ENCODE data around the gene CCNC. TPM values are rescaled to one million over a fixed set of nuclear protein-coding genes. Genes with fewer than 3 reads are reported as not detected.
A peak's percentile ranks its signal among the peaks of the same experiment; 100 is the strongest.

Gene CCNC
- total RNA-seq, 1 experiment from 2014 or later, result 93.1 TPM

GRCh38 chr6:99608059-99608885, 39.8 kb upstream of the CCNC start:
- H3K27me3 Mint-ChIP-seq (ENCODE audit: low read depth), result peaks cover 100% of the 10 kb centered on the region
- ATAC-seq (no peak), DNase-seq (ENCODE audit: low spot score) (no peak)
- H3K4me1 Mint-ChIP-seq, result peaks cover 79% of the 10 kb centered on the region
- H3K9me3 Mint-ChIP-seq, result no peaks in the 10 kb centered on the region
- ChIA-PET POLR2A (interaction anchor here (0.6 to 1.8 kb wide), 4 partner anchors 19 to 215 kb away, joined by 3 to 5 read pairs (median 3); partner anchors contain the start of genes CCNC and COQ3), CTCF (interaction anchor here (0.8 to 2.6 kb wide), 4 partner anchors 18 to 141 kb away, joined by 3 to 12 read pairs (median 3); no protein-coding TSS in a partner anchor)
- peak overlapping the region; percentile 31 for H3K4me3 Mint-ChIP-seq
- no peak overlapping the region for H3K27ac Mint-ChIP-seq
- no peak for TF ChIP-seq USF2 (CRISPR knock-in tag; IDR thresholded peaks at IDR 0.05)
- no peak for TF ChIP-seq TEAD4 (CRISPR knock-in tag; IDR thresholded peaks at IDR 0.05)
- TF ChIP-seq ZBTB21 (CRISPR knock-in tag; IDR thresholded peaks at IDR 0.05; ENCODE audit: borderline replicate concordance), result no peak
- TF ChIP-seq IRF2 (CRISPR knock-in tag; IDR thresholded peaks at IDR 0.05; ENCODE audit: borderline replicate concordance, low read depth), result no peak
- no peak for TF ChIP-seq GABPB1 (CRISPR knock-in tag; IDR thresholded peaks at IDR 0.05)
- no peak for TF ChIP-seq RORB (CRISPR knock-in tag; IDR thresholded peaks at IDR 0.05)
- no peak for TF ChIP-seq MYBL2 (CRISPR knock-in tag; IDR thresholded peaks at IDR 0.05)
- no peak for TF ChIP-seq SOX15 (CRISPR knock-in tag; IDR thresholded peaks at IDR 0.05)
- H3K36me3 Mint-ChIP-seq, result no peaks in the 10 kb centered on the region

DNA sequence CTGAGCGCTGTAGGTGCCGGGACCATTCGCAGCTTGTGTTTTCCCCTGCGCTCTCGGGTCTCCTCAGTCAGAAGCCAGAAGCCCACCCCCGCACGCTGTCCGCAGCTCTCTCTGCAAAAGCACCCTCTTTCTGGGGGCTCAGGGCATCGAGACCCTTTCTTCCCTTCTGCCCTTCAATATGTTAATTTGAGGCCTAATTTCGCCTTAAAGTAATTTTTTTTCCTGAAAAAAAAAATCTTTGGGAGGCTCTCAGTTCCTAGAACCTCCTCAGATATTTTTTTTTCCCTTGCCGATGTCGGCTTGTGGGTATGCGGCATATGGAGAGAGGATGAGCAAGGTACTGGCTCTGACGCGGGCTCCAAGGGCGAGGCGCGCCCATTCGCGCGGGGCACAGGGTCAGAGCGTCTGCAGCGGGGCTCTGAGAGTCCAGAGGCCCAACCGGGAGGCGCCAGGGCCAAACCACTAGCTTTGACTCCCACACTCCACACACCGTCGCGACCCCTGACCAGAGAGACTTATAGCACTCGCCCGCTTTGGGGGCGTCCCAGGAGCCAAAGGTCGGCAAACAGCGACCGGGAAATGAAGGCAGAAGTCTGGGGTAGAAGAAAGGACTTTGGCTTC, 39.1 kb upstream of the CCNC start:
- TF ChIP-seq RELA (CRISPR knock-in tag; IDR thresholded peaks at IDR 0.05; ENCODE audit: borderline replicate concordance), result no peak
- TF ChIP-seq SOX15 (CRISPR knock-in tag; IDR thresholded peaks at IDR 0.05), result no peak
- TF ChIP-seq NFATC4 (CRISPR knock-in tag; IDR thresholded peaks at IDR 0.05), result no peak
- TF ChIP-seq NR1H2 (CRISPR knock-in tag; IDR thresholded peaks at IDR 0.05), result no peak
- no peak for TF ChIP-seq GTF2I (CRISPR knock-in tag; conservative IDR thresholded peaks at IDR 0.05)
- TF ChIP-seq GABPB1 (CRISPR knock-in tag; IDR thresholded peaks at IDR 0.05), result no peak
- TF ChIP-seq TP53 (CRISPR knock-in tag; IDR thresholded peaks at IDR 0.05), result no peak
- TF ChIP-seq, protein P1, sequence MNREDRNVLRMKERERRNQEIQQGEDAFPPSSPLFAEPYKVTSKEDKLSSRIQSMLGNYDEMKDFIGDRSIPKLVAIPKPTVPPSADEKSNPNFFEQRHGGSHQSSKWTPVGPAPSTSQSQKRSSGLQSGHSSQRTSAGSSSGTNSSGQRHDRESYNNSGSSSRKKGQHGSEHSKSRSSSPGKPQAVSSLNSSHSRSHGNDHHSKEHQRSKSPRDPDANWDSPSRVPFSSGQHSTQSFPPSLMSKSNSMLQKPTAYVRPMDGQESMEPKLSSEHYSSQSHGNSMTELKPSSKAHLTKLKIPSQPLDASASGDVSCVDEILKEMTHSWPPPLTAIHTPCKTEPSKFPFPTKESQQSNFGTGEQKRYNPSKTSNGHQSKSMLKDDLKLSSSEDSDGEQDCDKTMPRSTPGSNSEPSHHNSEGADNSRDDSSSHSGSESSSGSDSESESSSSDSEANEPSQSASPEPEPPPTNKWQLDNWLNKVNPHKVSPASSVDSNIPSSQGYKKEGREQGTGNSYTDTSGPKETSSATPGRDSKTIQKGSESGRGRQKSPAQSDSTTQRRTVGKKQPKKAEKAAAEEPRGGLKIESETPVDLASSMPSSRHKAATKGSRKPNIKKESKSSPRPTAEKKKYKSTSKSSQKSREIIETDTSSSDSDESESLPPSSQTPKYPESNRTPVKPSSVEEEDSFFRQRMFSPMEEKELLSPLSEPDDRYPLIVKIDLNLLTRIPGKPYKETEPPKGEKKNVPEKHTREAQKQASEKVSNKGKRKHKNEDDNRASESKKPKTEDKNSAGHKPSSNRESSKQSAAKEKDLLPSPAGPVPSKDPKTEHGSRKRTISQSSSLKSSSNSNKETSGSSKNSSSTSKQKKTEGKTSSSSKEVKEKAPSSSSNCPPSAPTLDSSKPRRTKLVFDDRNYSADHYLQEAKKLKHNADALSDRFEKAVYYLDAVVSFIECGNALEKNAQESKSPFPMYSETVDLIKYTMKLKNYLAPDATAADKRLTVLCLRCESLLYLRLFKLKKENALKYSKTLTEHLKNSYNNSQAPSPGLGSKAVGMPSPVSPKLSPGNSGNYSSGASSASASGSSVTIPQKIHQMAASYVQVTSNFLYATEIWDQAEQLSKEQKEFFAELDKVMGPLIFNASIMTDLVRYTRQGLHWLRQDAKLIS (CRISPR knock-in tag; IDR thresholded peaks at IDR 0.05; ENCODE audit: borderline replicate concordance), result no peak
- H3K27me3 Mint-ChIP-seq (ENCODE audit: low read depth), result peaks cover 100% of the 10 kb centered on the region
- no peak for ATAC-seq
- H3K4me3 Mint-ChIP-seq, result peak overlapping the region; percentile 30
- no peaks in the 10 kb centered on the region for H3K36me3 Mint-ChIP-seq
- DNase-seq (ENCODE audit: low spot score), result no peak
- CTCF ChIA-PET, result interaction anchor here (2.6 kb wide), 1 partner anchor 19 kb away, joined by 12 read pairs; no protein-coding TSS in a partner anchor
- POLR2A ChIA-PET, result interaction anchor here (1.8 kb wide), 1 partner anchor 38 kb away, joined by 5 read pairs; the partner anchor contains the start of gene CCNC
- H3K4me1 Mint-ChIP-seq, result peaks cover 80% of the 10 kb centered on the region
- no peaks in the 10 kb centered on the region for H3K9me3 Mint-ChIP-seq
- no peak overlapping the region for H3K27ac Mint-ChIP-seq

DNA sequence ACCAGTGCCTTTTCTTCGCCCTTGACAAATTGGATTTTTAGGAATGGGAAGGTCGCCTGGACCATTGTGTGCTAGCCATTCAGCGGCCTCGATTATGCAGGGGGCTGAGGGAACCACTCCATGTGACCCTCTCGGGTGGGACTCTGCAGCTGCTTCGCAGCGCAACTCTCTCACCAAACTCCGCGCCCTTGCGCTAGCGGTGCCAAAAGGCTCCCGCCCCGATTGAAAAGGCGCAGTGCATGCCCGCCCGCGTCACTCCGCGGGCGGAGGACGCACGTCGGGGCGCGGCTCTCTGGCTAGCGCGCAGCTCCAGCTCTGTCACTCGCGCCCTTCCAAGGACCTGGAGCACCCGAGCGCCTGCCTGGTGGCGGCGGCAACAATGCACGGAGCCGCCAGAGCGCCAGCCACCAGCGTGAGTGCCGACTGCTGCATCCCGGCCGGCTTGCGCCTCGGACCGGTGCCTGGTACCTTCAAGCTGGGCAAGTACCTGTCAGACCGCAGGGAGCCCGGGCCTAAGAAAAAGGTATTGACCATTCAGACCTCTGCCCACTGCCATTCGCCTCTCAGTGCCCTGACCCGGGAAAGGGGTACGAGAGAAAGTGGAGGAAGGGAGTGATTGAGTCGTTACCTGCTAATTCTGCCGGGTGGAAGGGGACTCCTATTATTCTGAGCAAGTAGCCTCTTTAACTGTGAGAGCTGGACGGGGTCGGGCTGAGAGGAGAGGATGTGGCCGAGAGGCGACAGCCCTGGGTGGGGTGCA, 38.4 kb upstream of the CCNC start, which contains the start of gene PRDM13:
Gene PRDM13, plus strand, starts transcription at position 178 of the 760 bp plus-strand sequence. Its CDS starts 202 bp downstream, at position 380.
- DNase-seq (ENCODE audit: low spot score), result peak; percentile 48
- Mint-ChIP-seq H3K27ac (no peak within 1 kb of the TSS), H3K9me3 (no peaks in the 10 kb centered on the region), H3K36me3 (no peaks in the 10 kb centered on the region), H3K27me3 (ENCODE audit: low read depth) (peaks cover 100% of the 10 kb centered on the region), H3K4me3 (peak within 1 kb of the TSS; percentile 30), H3K4me1 (peaks cover 78% of the 10 kb centered on the region)
- ChIA-PET CTCF (interaction anchor here (2.6 kb wide), 1 partner anchor 18 kb away, joined by 12 read pairs; no protein-coding TSS in a partner anchor), POLR2A (interaction anchor here (1.8 kb wide), 1 partner anchor 38 kb away, joined by 5 read pairs; the partner anchor contains the start of gene CCNC)
- ATAC-seq, result peak; percentile 6
- TF ChIP-seq ZNF416 (CRISPR knock-in tag; IDR thresholded peaks at IDR 0.05), result no peak
- no peak for TF ChIP-seq ZNF317 (CRISPR knock-in tag; IDR thresholded peaks at IDR 0.05; ENCODE audit: borderline replicate concordance, low read depth)
- TF ChIP-seq USF2 (CRISPR knock-in tag; IDR thresholded peaks at IDR 0.05), result no peak
- TF ChIP-seq RELA (CRISPR knock-in tag; IDR thresholded peaks at IDR 0.05; ENCODE audit: borderline replicate concordance), result no peak
- no peak for TF ChIP-seq NR2C2 (CRISPR knock-in tag; IDR thresholded peaks at IDR 0.05)
- TF ChIP-seq, protein P2, sequence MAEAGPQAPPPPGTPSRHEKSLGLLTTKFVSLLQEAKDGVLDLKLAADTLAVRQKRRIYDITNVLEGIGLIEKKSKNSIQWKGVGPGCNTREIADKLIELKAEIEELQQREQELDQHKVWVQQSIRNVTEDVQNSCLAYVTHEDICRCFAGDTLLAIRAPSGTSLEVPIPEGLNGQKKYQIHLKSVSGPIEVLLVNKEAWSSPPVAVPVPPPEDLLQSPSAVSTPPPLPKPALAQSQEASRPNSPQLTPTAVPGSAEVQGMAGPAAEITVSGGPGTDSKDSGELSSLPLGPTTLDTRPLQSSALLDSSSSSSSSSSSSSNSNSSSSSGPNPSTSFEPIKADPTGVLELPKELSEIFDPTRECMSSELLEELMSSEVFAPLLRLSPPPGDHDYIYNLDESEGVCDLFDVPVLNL (CRISPR knock-in tag; IDR thresholded peaks at IDR 0.05; ENCODE audit: borderline replicate concordance, low read depth), result no peak
- no peak for TF ChIP-seq ERG (CRISPR knock-in tag; IDR thresholded peaks at IDR 0.05)
- no peak for TF ChIP-seq ZMAT4 (CRISPR knock-in tag; IDR thresholded peaks at IDR 0.05)
- no peak for TF ChIP-seq TP53 (CRISPR knock-in tag; IDR thresholded peaks at IDR 0.05)
